Measurements from ENCODE around the gene BRMS1L. TPM values are rescaled to one million over a fixed set of nuclear protein-coding genes. Genes with fewer than 3 reads are reported as not detected.

BRMS1L gene
- polyA plus RNA-seq, 2 of the 4 experiments (the other 2 are of a cell fraction), result 17.0 to 18.1 TPM

- peak overlapping the region; percentile 64; the same call in 2 of the 3 replicates for H3K4me2 ChIP-seq
- DNase-seq (ENCODE audit: low read depth in 1 of 2, low spot score in 1 of 2) (peak; percentile 33 to 36), ATAC-seq (0 out of 6 replicates have a peak, but pooled peaks of 1 of the 2 experiments have one; percentile 43), FAIRE-seq (no peak)
- H3K4me3 ChIP-seq, result no peak overlapping the region
- no peaks in the 10 kb centered on the region for H3K9me3 ChIP-seq
- TF ChIP-seq CBX8 (IDR thresholded peaks at IDR 0.05) (no peak), RFX5 (IDR thresholded peaks at IDR 0.05) (no peak), JUN (IDR thresholded peaks at IDR 0.05) (no peak), GATA3 (IDR thresholded peaks at IDR 0.05; ENCODE audit: borderline replicate concordance) (no peak), ZSCAN20 (CRISPR knock-in tag; IDR thresholded peaks at IDR 0.05) (no peak), KDM5A (IDR thresholded peaks at IDR 0.05) (no peak), HEYL (CRISPR knock-in tag; IDR thresholded peaks at IDR 0.05) (no peak), JUNB (IDR thresholded peaks at IDR 0.05) (no peak), POLR2A (IDR thresholded peaks at IDR 0.05; ENCODE audit: low read length) (no peak), TFCP2L1 (CRISPR knock-in tag; IDR thresholded peaks at IDR 0.05) (no peak), MAZ (IDR thresholded peaks at IDR 0.05; ENCODE audit: borderline replicate concordance, low read depth, low read length) (no peak), CTCF (IDR thresholded peaks at IDR 0.05) (peak; percentile 67), RAD21 (conservative IDR thresholded peaks at IDR 0.05 in 1 of 2, IDR thresholded peaks at IDR 0.05 in 1 of 2) (peak; percentile 65 to 66), NR3C1 (IDR thresholded peaks at IDR 0.05) (no peak), SMC3 (IDR thresholded peaks at IDR 0.05) (peak; percentile 32; the same call in 1 of the 3 replicates)
- POLR2A ChIA-PET, result interaction anchor here (1.0 kb wide), 1 partner anchor 53 kb away, joined by 5 read pairs; the partner anchor contains the start of gene BRMS1L
- 13% methylated on average over 1 of the region's 1 CpG for WGBS (ENCODE audit: missing lambda C conversion rate)
- peaks cover 45% of the 10 kb centered on the region for H3K4me1 ChIP-seq
- H3K27ac ChIP-seq, result no peak overlapping the region
- CTCF ChIA-PET, result interaction anchor here (0.7 to 7.7 kb wide), 15 partner anchors 11 to 726 kb away, joined by 3 to 68 read pairs (median 3); partner anchors contain the start of gene NKX2-1
These were observed 53.6 kb downstream of the BRMS1L start for GRCh38 chr14:35879654-35880249.

DNA sequence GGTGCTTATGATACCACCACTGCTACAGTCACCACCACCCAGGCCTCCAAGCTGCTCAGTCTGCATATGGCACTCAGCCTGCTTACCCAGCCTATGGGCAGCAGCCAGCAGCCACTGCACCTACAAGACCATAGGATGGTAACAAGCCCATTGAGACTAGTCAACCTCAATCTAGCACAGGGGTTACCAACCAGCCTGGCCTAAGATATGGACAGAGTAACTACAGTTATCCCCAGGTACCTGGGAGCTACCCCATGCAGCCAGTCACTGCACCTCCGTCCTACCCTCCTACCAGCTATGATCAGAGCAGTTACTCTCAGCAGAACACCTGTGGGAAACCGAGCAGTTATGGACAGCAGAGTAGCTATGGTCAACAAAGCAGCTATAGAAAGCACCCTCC is 55.1 kb downstream of the BRMS1L start:
- no peak for TF ChIP-seq SREBF2 (IDR thresholded peaks at IDR 0.05)
- TF ChIP-seq FOXS1 (CRISPR knock-in tag; IDR thresholded peaks at IDR 0.05), result no peak
- no peak overlapping the region for H3K4me3 ChIP-seq
- no peak for DNase-seq (ENCODE audit: low read depth in 1 of 2, low spot score in 1 of 2)
- ChIA-PET CTCF (interaction anchor here (0.9 to 7.7 kb wide), 3 partner anchors 188 to 723 kb away, joined by 4 to 68 read pairs (median 5); no protein-coding TSS in a partner anchor), POLR2A (interaction anchor here (1.5 kb wide), 1 partner anchor 55 kb away, joined by 5 read pairs; the partner anchor contains the start of gene BRMS1L)
- H3K4me2 ChIP-seq, result no peak overlapping the region
- ATAC-seq, result no peak
- H3K4me1 ChIP-seq, result peaks cover 31% of the 10 kb centered on the region
- 71% methylated on average over 2 of the region's 2 CpGs for WGBS (ENCODE audit: missing lambda C conversion rate)
- H3K27ac ChIP-seq, result no peak overlapping the region
- no peaks in the 10 kb centered on the region for H3K9me3 ChIP-seq
- FAIRE-seq, result no peak

- ATAC-seq, result peak; percentile 61 to 77; a peak in 3 of 6 replicates
- H3K27ac ChIP-seq, result no peak overlapping the region
- no peak overlapping the region for H3K4me3 ChIP-seq
- no peaks in the 10 kb centered on the region for H3K9me3 ChIP-seq
- peaks cover 8% of the 10 kb centered on the region for H3K4me1 ChIP-seq
- ChIA-PET CTCF (interaction anchor here (0.7 to 7.7 kb wide), 18 partner anchors 9 to 721 kb away, joined by 3 to 68 read pairs (median 3); partner anchors contain the start of gene BRMS1L), POLR2A (no interaction called here)
- peak; percentile 10 to 43 for DNase-seq (ENCODE audit: low read depth in 1 of 2, low spot score in 1 of 2)
- WGBS (ENCODE audit: missing lambda C conversion rate), result 45% methylated on average over 7 of the region's 7 CpGs
- peak; percentile 79 for TF ChIP-seq SMC3 (IDR thresholded peaks at IDR 0.05)
- TF ChIP-seq ZSCAN20 (CRISPR knock-in tag; IDR thresholded peaks at IDR 0.05), result no peak
- no peak for TF ChIP-seq EP300 (IDR thresholded peaks at IDR 0.05)
- TF ChIP-seq, protein P1, sequence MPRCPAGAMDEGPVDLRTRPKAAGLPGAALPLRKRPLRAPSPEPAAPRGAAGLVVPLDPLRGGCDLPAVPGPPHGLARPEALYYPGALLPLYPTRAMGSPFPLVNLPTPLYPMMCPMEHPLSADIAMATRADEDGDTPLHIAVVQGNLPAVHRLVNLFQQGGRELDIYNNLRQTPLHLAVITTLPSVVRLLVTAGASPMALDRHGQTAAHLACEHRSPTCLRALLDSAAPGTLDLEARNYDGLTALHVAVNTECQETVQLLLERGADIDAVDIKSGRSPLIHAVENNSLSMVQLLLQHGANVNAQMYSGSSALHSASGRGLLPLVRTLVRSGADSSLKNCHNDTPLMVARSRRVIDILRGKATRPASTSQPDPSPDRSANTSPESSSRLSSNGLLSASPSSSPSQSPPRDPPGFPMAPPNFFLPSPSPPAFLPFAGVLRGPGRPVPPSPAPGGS (IDR thresholded peaks at IDR 0.05), result no peak
- peak; percentile 74 for TF ChIP-seq CTCF (IDR thresholded peaks at IDR 0.05)
- TF ChIP-seq PHF8 (IDR thresholded peaks at IDR 0.05; ENCODE audit: borderline replicate concordance, low read depth), result no peak
- TF ChIP-seq KDM5A (IDR thresholded peaks at IDR 0.05), result no peak
- peak; percentile 57 to 62 for TF ChIP-seq RAD21 (conservative IDR thresholded peaks at IDR 0.05 in 1 of 2, IDR thresholded peaks at IDR 0.05 in 1 of 2)
- TF ChIP-seq CEBPB (IDR thresholded peaks at IDR 0.05), result 0 out of 4 replicates have a peak, but pooled peaks of 1 of the 2 experiments have one; percentile 18
- TF ChIP-seq POLR2AphosphoS2 (conservative IDR thresholded peaks at IDR 0.05; ENCODE audit: low read length), result no peak
- H3K4me2 ChIP-seq, result peak overlapping the region; percentile 28; the same call in 2 of the 3 replicates
- peak; percentile 7 for FAIRE-seq
These were observed 57.6 kb downstream of the BRMS1L start for GRCh38 chr14:35883677-35884293.

All from A549 (cell line).